Measurements from ENCODE around the gene HIVEP3.

HIVEP3 gene

DNA sequence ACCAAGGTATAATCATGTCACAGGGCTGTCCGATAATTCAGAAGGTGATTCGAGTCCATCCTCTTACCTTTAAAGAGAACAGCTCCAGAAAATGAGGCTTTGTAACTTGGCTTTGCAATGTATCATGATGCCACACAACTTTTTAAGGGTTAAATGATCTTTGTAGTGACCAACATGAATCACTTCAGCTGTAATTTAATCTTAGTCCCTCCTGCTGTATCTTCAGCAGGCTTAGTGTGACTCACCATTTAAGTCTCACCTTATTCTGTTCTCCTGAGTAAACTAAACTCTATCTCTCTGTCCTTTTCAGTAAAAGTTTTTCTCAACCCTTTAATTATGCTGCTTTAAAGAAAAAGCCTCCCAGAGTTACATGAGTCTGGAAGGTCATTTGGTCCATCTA is 1.9 kb upstream of the HIVEP3 start:
- no peak for DNase-seq

DNA sequence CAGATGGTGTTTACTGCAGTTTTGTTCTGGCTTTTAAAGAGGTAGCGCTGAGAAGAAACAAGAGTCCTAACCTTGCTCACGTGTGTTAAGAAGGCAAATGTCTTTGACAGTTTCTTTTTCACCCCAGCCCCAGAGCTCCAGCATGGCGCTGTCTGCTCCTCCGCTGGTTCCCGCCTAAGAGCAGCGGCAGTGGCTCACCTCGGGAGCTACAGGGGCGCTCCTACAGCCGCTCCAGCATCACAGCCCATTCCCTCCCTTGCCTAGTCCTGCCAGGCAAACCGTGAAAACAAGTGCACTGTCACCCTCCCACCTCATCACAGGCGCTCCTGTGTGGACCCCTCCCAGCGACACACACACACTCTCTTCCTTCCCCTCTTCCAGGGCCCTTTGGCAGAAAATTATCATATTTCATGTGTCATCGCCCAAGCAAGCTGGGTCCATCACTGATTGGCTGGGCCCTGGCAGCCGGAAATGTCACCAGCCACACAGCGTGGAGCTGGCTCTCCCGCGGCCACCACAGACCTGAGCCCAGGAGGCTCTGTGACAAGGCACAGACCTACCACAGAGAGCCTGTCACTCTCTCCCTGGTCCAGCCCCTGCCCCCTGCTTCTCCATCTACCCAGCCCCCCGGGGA is 1.2 kb upstream of the HIVEP3 start:
- DNase-seq = peak; percentile 94

DNA sequence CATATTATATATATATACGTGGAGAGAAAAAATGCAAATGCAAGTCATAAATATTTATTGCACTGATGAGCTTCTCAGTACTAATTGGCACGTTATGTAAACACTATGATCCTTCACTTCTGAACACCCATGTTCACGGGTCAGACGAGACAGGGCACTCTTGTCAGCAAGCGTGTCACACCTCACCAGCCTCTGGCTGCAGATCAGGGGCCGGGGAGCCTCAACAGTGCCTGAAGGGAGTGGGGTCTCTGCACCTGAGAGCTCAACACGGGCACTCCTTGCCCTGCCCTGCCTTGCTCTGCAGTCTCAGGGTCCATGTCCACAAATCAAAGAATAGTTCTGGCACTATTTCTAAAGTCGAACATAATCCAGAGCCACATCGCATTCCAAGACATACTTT is 409 bp upstream of the HIVEP3 start:
- no peak for DNase-seq

GRCh38 chr1:41917835-41918449 is 780 bp downstream of the HIVEP3 start:
- peak; percentile 59 for DNase-seq

DNA sequence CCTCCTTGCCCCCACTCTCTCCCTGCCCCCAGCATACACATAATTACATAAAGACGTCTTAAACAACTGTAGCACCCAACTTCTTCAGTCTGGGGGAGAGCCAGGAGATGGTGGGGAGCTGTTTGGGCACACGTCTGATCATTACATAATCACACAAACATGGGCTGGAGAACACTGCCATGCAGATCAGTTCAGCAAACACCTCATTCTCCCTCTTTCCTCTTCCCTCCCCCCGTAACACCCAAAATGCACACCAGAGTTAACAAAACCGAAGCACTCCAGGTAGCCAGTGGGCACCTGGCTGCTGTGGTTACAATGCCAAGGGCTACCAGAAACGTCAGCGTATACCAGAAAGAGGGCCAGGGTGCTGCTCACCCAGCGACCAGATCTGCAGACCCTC is 1.6 kb downstream of the HIVEP3 start:
- DNase-seq = no peak

DNA sequence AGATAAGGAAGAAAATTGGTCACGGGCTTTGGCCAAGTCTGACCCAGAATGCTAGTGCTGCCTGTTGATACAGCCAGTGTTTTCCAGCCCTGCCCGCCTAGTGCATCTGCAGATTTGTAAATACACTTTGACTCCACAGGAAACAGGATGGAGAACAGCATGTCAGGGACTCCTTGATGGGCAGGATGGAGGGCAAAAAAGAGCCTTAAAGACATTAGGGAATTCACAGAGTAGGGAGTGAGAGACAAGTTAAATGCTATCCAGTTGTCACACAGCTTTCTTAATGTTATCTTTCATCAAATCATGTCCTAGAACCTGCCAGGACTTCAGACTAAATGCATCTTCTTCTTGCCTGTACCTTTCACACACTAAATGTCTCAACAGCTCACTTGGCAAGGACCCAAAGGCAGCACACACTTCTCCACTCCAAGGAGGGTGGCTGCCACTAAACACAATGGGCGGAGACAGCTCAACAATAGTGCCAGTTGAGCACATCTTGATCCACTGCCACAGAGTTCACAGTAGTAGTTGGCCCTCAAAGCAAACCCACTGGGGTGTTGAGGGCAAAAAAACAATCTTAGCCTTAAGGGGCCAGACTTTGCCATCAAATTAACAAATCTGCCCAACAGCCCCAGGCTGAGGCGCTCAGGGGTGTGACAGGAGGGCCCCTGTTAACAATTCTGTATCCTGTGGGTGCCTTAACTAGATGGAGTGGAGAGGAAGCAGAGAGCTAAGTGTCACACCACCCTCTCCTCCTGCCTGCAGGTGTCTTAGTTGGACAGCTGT is 2.7 kb downstream of the HIVEP3 start:
- no peak for DNase-seq

DNA sequence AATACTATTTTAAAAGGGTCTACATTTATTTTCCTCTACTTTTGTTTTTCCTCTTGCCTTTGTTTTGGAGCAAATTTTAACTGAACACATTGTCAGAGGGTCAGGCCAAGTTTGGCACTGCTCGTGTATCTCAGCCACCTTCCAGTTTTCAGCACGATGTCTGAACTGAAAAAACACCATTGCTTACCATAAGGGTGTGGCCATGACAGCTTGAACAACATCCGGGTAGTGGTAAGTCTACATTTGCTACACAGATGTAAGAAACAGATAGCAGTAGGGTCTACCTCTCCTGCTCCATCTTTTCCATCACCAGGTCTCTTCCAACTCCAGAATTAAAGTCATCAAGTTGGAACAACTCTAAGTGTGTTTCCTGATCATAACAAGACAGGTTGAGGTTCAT is 4.2 kb downstream of the HIVEP3 start:
- DNase-seq = peak; percentile 49

- DNase-seq = no peak
Measured at GRCh38 chr1:41913014-41913413, 5.7 kb downstream of the HIVEP3 start.

DNA sequence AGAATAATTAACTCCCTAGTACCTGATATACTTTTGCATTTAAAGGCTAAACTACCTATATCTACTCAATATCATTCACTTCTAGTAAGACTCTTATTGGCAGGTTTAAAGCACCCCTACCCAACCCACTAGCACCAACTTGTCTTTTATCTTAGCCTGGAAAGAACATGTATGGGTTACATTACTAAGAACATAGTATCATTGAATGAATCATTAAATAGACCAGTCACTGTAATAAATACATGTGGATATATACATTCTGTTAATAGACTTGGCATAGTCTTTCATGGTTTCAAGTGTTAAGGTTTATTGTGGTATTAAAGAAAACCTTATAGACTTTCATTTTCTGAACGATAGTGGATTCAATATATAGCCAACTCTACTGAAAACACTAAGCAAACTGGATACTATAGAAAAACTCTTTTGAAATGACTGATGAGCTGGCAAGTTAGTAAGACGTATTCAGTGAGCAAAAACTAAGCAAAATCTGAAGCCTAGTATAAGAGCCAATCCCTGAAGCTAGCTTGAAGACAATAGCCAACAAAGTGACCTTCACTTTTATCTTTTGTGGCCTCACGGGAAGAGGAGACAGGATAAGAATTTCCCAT is 10.3 kb downstream of the HIVEP3 start:
- no peak for DNase-seq

DNA sequence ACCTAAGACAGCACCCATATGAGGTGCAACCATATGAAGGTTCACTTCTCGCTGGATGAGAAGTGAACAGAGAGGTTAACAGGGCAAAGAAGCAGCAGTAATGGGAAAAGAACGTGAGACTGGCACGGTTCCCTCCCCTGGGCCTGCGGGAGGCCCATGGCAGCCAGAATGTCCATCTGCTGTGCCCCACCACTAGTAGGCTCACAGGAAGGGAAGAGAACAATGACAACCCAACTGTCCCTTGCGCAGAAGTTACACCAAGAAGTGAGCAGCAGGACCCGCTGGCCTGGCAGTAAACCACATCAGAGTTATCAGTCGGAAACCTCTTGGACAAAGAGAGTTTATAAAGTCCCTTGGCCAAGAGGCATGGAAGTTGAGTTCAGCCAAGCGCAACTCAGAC is 11.3 kb downstream of the HIVEP3 start:
- DNase-seq = no peak

- no peak for DNase-seq
Measured at GRCh38 chr1:41906943-41907342, 11.8 kb downstream of the HIVEP3 start.

- DNase-seq = no peak
Measured at GRCh38 chr1:41905093-41905675, 13.5 kb downstream of the HIVEP3 start.

DNA sequence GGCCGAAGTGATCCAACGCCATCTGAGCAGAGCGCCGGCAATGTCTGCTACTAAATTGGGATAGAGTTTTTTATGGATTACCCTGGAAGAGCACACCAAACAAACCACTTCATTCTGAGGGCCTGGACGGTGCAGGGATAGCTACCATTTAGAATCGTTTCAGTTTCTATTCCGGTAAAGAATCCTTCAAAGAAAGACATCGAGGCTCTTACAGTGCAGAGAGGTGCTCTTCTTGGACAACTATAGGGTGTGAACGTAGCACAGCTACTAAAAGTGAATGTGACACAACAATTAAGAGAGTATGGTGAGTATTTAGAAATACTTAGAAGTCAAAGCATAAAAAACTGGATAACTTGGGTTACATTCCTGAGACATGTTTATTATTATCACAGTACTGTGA is 16.1 kb downstream of the HIVEP3 start:
- DNase-seq = no peak

- DNase-seq = no peak
Measured at GRCh38 chr1:41902159-41902577, 16.6 kb downstream of the HIVEP3 start.

DNA sequence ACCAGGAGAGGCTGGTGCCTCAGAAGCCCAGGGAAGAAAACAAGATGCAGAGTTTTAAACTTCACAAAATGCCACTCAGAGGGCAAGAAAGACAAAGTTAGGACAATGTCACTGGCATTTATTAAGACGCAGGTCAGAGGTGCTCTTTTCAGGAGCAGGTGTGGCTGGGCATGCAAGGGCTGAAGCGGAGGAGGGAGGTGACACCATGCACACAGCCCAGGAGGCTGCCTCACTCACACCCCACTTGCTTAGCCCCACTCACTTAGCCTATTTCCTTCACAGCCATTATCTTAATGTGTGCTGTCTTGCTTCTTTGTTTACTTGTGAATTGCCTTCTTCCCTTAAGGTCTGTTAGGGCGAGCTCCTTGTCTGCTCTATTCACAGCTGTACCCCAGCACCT is 17.2 kb downstream of the HIVEP3 start:
- DNase-seq = no peak

DNA sequence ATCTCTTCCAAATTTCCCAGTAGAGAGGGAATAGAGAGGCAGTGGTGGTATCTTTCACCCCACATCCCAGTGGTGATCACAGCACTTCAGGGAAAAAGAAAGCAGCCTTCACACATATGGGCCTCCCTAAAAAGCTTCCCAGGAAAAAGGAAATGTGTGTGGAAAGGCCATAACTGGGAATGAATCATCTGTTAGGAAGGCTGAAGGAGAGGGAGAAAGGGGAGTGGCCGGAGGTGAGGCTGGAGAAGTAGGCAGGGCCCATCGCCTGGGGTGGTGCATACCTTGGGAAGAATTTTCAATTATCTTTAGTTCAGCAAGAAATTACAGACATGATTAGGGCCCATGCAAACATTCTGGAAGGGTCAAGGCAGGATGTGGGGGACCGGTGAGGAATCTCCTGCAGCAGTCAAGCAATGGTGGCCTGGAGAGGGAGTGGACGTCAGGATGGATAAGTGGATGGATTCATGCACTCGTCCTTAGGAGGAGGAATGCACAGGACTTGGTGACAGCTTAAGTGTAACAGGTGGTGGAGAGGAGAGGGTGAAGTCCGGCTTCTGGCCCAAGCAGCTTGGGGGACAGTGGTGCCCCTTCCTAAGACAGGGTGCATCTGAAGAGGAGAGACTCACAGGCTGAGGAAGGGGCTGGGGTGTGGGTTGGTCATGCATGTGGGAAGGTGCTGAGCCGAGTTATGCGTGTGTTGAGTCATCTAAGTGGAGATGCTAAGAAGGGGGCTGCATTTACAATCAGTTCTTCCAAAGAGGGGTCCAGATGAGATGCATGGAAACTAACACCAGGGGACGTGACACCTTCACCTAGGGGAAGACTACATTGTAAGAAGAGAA is 17.9 kb downstream of the HIVEP3 start:
- DNase-seq = no peak

GRCh38 chr1:41898191-41898713 is 20.5 kb downstream of the HIVEP3 start:
- peak; percentile 89 for DNase-seq

DNA sequence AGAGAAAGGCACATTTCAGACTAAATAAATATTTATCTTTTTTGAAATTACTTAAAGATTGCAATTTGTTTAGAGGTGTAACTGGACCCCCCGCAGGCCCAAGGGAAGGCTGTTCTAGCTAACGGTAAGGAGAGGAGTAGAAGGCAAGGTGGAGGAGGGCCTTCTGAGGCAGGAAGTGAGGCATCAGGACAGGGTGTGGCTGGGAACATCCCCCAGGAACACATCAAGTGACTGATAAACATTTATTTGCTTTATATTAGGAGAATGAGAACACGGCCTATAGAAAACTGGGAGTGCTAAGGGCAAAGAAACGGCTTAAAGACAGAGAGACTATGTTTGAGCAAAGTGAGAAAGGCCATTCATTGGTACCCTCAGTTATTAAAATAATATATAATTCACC is 23.2 kb downstream of the HIVEP3 start:
- no peak for DNase-seq

DNA sequence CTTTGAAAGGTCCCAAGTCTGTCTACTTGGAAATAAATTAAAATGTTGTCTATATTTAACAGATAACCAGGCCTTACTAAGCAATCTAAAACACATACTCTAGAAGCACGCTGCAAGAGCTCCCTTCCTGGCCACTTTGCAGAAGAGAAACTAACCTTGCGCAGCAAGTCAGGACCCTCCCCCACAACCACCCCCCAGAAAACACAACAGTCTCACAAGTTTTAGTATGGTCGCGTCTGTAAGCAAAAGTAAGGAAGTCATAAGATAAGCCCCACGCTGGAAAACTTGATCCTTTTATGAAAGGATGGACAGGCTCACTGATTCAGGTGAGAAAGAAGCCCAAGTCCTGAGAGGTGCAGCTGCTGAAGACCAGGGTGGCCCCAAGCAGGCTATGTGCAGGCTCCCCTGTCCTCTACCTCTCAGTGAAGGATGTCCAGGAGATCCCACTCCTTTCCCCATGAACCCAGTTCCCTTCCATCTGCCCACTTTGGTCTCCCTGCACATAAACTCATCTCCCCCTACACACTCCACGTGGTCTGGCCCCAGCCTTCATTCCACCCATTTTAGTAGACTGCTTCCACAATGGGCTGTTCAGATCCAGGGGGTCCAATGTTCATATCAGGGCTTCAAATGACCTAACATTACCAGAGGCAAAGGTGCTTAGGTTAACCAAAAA is 23.8 kb downstream of the HIVEP3 start:
- DNase-seq = no peak

DNA sequence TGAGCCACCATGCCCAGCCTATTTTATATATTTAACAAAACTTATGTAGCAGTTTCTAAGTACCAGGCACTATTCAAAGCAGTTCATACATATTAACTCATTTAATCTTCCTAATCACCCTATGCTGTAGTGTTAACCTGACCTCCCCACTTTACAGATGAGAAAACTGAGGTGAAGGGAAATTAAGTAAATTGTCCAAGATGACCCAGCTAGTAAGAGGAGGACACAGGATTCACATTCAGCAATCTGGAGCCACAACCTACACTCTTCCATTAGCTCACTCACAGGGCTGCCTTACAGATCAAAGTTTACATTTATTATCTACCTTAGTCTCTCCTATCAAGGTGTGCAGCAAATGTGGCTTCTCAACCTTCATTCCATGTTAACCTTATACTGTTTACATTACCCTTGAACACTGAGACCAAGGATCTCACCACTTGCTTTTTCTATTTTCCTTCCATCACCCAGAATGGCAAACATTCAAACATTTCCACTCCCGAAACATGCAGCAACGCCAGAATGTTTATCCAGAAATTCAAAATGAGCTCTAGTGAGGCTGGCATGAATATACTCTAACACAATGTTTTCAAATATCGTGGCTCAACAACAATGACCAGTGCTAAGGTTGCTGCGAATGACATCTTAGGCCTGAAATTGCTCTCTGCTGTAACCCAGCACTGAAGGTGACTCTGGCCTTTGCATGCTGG is 24.5 kb downstream of the HIVEP3 start:
- DNase-seq = no peak

GRCh38 chr1:41892301-41892781 is 26.4 kb downstream of the HIVEP3 start:
- DNase-seq = peak; percentile 61
